HG02884 (cell line): ENCODE data around the gene HES2.
"Not testable (repeated sequence)": the region's sequence is repeated elsewhere in the genome, so short reads cannot be mapped to it uniquely, and the experiment has no call there.

Experiments used
- ATAC-seq: cut with Tn5 transposase; IDR thresholded peaks from one replicate; pipeline ENCODE4 v1.9.1; 2021; ENCODE audit warnings: mild to moderate bottlenecking, moderate library complexity; ENCODE audit not compliant: unreplicated experiment

HES2 gene

GRCh38 chr1:6419804-6420453 lies at the start of gene HES2:
HES2 (minus strand) TSS chr1:6419919; CDS start chr1:6419820, 99 bp downstream.
- ATAC-seq = no peak

- ATAC-seq = no peak
Observed at GRCh38 chr1:6468729-6469461, 49.2 kb upstream of the HES2 start.

GRCh38 chr1:6467744-6468688 lies 48.3 kb upstream of the HES2 start:
- no peak for ATAC-seq

GRCh38 chr1:6467224-6467623 lies 47.5 kb upstream of the HES2 start:
- no peak for ATAC-seq

- ATAC-seq = no peak
Observed at GRCh38 chr1:6466751-6467150, 47.0 kb upstream of the HES2 start.

- ATAC-seq = no peak
Observed at GRCh38 chr1:6466023-6466422, 46.3 kb upstream of the HES2 start, which contains the start of gene TNFRSF25. TNFRSF25 (minus strand) TSS chr1:6466173; CDS start chr1:6466107, 66 bp downstream.

GRCh38 chr1:6465461-6466005 lies 45.8 kb upstream of the HES2 start:
- no peak for ATAC-seq

- no peak for ATAC-seq
Observed at GRCh38 chr1:6464915-6465314, 45.2 kb upstream of the HES2 start.

- ATAC-seq = no peak
Observed at GRCh38 chr1:6464514-6464836, 44.8 kb upstream of the HES2 start.

GRCh38 chr1:6463120-6463412 lies 43.3 kb upstream of the HES2 start:
- no peak for ATAC-seq

GRCh38 chr1:6462412-6463119 lies 42.8 kb upstream of the HES2 start:
- no peak for ATAC-seq

- no peak for ATAC-seq
Observed at GRCh38 chr1:6461538-6462411, 42.1 kb upstream of the HES2 start.

GRCh38 chr1:6461051-6461530 lies 41.4 kb upstream of the HES2 start:
- no peak for ATAC-seq

- ATAC-seq = no peak
Observed at GRCh38 chr1:6460301-6461050, 40.8 kb upstream of the HES2 start.

GRCh38 chr1:6459850-6460265 lies 40.1 kb upstream of the HES2 start:
- no peak for ATAC-seq

GRCh38 chr1:6456800-6457466 lies 37.2 kb upstream of the HES2 start:
- no peak for ATAC-seq

- not testable (repeated sequence) for ATAC-seq
Observed at GRCh38 chr1:6455752-6456520, 36.2 kb upstream of the HES2 start.
